ENCODE results near the gene CFAP97D2. TPM values are rescaled to one million over a fixed set of nuclear protein-coding genes. Genes with fewer than 3 reads are reported as not detected.

Gene CFAP97D2
- total and polyA plus RNA-seq, 12 donors, result not detected

DNA sequence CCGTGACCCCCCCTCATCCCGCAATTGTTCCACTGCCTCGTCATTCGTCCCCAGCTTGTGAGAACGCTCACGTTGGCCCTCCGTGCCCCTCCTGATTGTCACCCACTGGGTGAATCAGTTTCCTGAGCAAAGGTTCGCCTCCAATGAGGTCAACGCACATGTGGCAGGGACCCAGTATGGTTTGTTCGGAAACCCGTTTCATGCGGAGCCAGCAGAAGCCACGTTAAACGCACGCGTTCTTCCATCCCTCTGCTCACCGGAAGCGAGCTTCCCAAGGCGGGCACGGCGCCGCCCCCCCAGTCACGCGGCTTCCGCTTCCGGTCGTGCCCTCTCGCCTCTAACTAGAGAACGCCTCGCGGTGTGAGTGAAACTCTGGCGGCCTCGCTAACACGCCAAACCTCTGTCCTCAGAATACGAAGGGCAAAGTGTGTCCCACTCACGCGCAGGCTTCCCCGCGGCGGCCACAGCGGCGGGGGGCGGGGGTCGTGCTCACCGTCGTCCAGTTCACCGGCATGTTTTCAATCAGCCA lies 18.0 kb upstream of the CFAP97D2 start:
- Histone ChIP-seq H3K4me1 (peaks cover 0 to 23% (median 4%) of the 10 kb centered on the region in 9 donors), H3K36me3 (no peaks in the 10 kb centered on the region), H3K27ac (peak overlapping the region in 1 of 10 donors; percentile 83), H3K27me3 (peaks cover 0 to 36% (median 13%) of the 10 kb centered on the region in 7 donors), H3K4me3 (no peak overlapping the region), H3K9me3 (no peaks in the 10 kb centered on the region)
- no peak for ATAC-seq
- no peak for DNase-seq
- intact Hi-C loops (cut with DNase I), result no loop called here
- TF ChIP-seq, protein P1, sequence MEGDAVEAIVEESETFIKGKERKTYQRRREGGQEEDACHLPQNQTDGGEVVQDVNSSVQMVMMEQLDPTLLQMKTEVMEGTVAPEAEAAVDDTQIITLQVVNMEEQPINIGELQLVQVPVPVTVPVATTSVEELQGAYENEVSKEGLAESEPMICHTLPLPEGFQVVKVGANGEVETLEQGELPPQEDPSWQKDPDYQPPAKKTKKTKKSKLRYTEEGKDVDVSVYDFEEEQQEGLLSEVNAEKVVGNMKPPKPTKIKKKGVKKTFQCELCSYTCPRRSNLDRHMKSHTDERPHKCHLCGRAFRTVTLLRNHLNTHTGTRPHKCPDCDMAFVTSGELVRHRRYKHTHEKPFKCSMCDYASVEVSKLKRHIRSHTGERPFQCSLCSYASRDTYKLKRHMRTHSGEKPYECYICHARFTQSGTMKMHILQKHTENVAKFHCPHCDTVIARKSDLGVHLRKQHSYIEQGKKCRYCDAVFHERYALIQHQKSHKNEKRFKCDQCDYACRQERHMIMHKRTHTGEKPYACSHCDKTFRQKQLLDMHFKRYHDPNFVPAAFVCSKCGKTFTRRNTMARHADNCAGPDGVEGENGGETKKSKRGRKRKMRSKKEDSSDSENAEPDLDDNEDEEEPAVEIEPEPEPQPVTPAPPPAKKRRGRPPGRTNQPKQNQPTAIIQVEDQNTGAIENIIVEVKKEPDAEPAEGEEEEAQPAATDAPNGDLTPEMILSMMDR (IDR thresholded peaks at IDR 0.05), result no peak
- 91 to 93% methylated on average over 47 of the region's 47 CpGs for WGBS, 2 donors

DNA sequence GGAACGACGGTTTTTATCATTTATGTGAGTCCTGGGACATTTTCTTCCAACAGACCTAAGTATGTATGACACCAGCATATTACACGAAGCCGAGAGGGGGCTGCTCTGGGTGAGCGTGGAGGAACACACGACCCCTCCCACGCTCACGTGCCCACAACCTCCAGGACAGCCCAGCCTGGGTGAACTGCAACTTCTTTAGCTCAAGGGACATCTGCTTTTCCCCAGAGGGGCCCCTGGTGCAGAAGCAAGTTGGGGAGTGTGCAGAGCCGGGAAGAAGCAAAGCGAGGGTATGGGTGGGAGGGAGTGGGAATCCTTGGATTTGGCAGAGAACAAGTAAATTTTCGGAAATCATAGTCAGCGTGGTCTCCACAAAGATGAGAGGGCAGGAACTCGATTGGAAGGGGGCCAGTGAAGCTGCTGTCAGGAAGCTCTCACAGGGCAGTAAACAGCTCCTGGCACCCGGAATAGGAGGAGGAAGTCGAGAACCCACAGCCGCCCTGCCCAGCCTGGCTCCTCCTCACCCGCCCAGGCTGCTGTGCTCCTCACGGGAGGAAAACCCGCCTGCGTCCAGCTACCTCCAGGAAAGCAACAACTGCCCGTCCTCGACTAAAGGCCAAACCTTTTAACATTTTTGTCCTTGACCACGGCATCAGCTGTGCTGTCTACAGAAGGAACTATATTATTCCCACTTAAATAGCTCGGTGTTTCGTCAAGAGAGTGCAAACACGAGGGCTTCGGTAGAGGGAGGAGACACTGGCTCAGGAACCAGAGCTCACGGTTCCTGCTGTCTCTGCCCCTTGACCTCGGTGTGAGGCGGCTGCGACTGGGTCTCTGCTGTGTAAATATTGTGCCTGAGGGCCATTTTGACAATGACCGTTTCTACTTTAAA lies 17.2 kb upstream of the CFAP97D2 start:
- H3K9me3 ChIP-seq, result no peaks in the 10 kb centered on the region
- H3K36me3 ChIP-seq, result no peaks in the 10 kb centered on the region
- peak overlapping the region in 2 of 10 donors; percentile 1 to 83 for H3K27ac ChIP-seq
- DNase-seq (peak in 1 of 2 donors; percentile 29), ATAC-seq (peak in 6 of 8 donors; percentile 14 to 79 (median 60))
- H3K27me3 ChIP-seq, result peaks cover 0 to 36% (median 13%) of the 10 kb centered on the region in 7 donors
- TF ChIP-seq, protein P1 (IDR thresholded peaks at IDR 0.05), result no peak
- intact Hi-C loops (cut with DNase I), result no loop called here
- peaks cover 0 to 31% (median 7%) of the 10 kb centered on the region in 9 donors for H3K4me1 ChIP-seq
- 36 to 46% methylated on average over 32 of the region's 32 CpGs for WGBS, 2 donors
- peak overlapping the region in 1 of 10 donors; percentile 34 for H3K4me3 ChIP-seq

DNA sequence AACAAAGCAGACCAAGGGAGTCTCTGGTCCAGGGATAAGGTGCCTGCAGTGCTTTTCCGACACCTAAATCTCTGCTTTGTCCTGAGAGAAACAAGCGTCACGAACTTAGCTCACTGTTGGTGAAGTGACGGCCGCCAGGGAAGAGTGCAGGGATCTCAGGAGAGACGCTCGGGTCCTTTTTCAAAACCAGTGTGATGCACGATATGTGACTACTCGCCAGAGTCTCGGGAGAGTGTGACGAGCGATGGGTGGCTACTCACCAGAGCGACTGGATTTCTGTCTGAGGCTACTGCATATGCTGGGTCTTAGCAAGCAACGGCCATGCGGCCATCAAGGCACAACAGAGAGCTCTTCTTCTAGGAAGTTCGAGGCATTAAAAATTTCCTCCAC lies 16.5 kb upstream of the CFAP97D2 start:
- H3K27ac ChIP-seq, result peak overlapping the region in 1 of 10 donors; percentile 83
- peaks cover 0 to 37% (median 9%) of the 10 kb centered on the region in 9 donors for H3K4me1 ChIP-seq
- no peaks in the 10 kb centered on the region for H3K36me3 ChIP-seq
- intact Hi-C loops (cut with DNase I), result no loop called here
- TF ChIP-seq, protein P1 (IDR thresholded peaks at IDR 0.05), result no peak
- WGBS, 2 donors, result 89 to 90% methylated on average over 16 of the region's 16 CpGs
- ATAC-seq, result no peak
- H3K27me3 ChIP-seq, result peaks cover 0 to 36% (median 13%) of the 10 kb centered on the region in 7 donors
- no peak for DNase-seq
- peak overlapping the region in 1 of 10 donors; percentile 34 for H3K4me3 ChIP-seq
- no peaks in the 10 kb centered on the region for H3K9me3 ChIP-seq

DNA sequence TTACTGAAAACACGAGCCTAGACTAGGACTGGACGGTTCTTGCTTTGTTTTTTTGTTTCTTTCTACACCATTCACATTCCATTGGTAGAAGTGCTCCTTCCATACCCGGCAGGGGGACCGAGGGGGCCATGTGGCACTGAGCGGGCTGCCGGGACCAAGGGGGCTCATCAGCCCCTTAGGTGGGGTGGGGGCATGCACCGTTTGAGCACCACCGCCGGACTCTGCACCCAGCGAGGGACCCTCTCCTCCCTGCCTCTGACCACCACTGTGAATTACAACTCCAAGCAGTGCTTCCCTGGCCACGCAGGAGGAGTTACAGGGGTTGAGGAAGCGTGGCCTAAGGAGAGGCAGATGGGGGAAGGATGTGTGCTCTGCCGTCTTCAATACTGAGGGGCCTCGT lies 15.0 kb upstream of the CFAP97D2 start:
- no peak overlapping the region for H3K4me3 ChIP-seq
- peaks cover 0 to 39% (median 9%) of the 10 kb centered on the region in 9 donors for H3K4me1 ChIP-seq
- intact Hi-C loops (cut with DNase I), result no loop called here
- TF ChIP-seq, protein P1 (IDR thresholded peaks at IDR 0.05), result no peak
- no peak overlapping the region for H3K27ac ChIP-seq
- H3K36me3 ChIP-seq, result no peaks in the 10 kb centered on the region
- H3K9me3 ChIP-seq, result no peaks in the 10 kb centered on the region
- ATAC-seq (no peak), DNase-seq (no peak)
- peaks cover 0 to 36% (median 13%) of the 10 kb centered on the region in 7 donors for H3K27me3 ChIP-seq
- 79 to 88% methylated on average over 14 of the region's 14 CpGs for WGBS, 2 donors
